Endodermal cell (in vitro differentiated cells): ENCODE data around the gene FKRP. TPM values are rescaled to one million over a fixed set of nuclear protein-coding genes. Genes with fewer than 3 reads are reported as not detected.

Experiments used
- DNase-seq: peaks from one replicate; pipeline ENCODE4 v3.0.0-alpha.2; 2017
- H3K27ac ChIP-seq: 2 replicates; pipeline ENCODE4 v1.5.1; 2013; ENCODE audit warnings: mild to moderate bottlenecking, low read depth, low read length, moderate library complexity
- H3K27me3 ChIP-seq: 2 replicates; pipeline ENCODE4 v1.6.1; 2013; ENCODE audit warnings: mild to moderate bottlenecking, low read length, moderate library complexity; ENCODE audit not compliant: insufficient read depth, control insufficient read depth, poor library complexity, severe bottlenecking
- H3K36me3 ChIP-seq: 2 replicates; pipeline ENCODE4 v1.7.0; 2013; ENCODE audit warnings: mild to moderate bottlenecking, low read length, moderate library complexity; ENCODE audit not compliant: control insufficient read depth, insufficient read depth
- H3K4me1 ChIP-seq: one replicate; pipeline ENCODE4 v1.7.0; 2013; ENCODE audit warnings: low read length; ENCODE audit not compliant: control insufficient read depth, insufficient read depth
- H3K4me3 ChIP-seq: 2 replicates; pipeline ENCODE4 v1.5.1; 2013; ENCODE audit warnings: mild to moderate bottlenecking, low read length, moderate library complexity
- H3K9ac ChIP-seq: 2 replicates; pipeline ENCODE4 v1.6.1; 2013; ENCODE audit warnings: mild to moderate bottlenecking, low read length, moderate library complexity; ENCODE audit not compliant: poor library complexity, severe bottlenecking; ENCODE audit errors: extremely low read depth
- H3K9me3 ChIP-seq: 2 replicates; pipeline ENCODE4 v1.6.1; 2013; ENCODE audit warnings: mild to moderate bottlenecking, low read length, moderate library complexity; ENCODE audit not compliant: control insufficient read depth
- H3K27ac Mint-ChIP-seq: 2 replicates; pipeline ENCODE4 v1.8.0; 2020; ENCODE audit warnings: mixed read lengths
- H3K27me3 Mint-ChIP-seq: 2 replicates; pipeline ENCODE4 v1.8.0; 2021; ENCODE audit warnings: mild to moderate bottlenecking, mixed read lengths; ENCODE audit not compliant: insufficient read depth
- H3K36me3 Mint-ChIP-seq: 2 replicates; pipeline ENCODE4 v1.8.0; 2020; ENCODE audit warnings: low read depth, mixed read lengths
- H3K4me1 Mint-ChIP-seq: 2 replicates; pipeline ENCODE4 v1.8.0; 2020; ENCODE audit warnings: mixed read lengths
- H3K4me3 Mint-ChIP-seq: 2 replicates; pipeline ENCODE4 v1.8.0; 2020; ENCODE audit warnings: mild to moderate bottlenecking, moderate library complexity, mixed read lengths
- H3K9me3 Mint-ChIP-seq: 2 replicates; pipeline ENCODE4 v1.8.0; 2020; ENCODE audit warnings: mild to moderate bottlenecking, mixed read lengths
- WGBS, 2 experiments: methylation state at CpG; one replicate each; pipeline versions ENCODE4 v1.1.5 to v1.1.7; 2013; ENCODE audit warnings: missing lambda C conversion rate in 2 of 2, mixed read lengths in 1 of 2; ENCODE audit not compliant: insufficient coverage in 1 of 2, insufficient read length in 1 of 2; 5-methylcytosine and 5-hydroxymethylcytosine counted together
- total RNA-seq, 2 donors: library from RNA; stranded (reverse); fragmentation: NEBNext Ultra II Directional in 1 of 2; extraction: Animal tissue kit (Norgen Biotek cat#: 25700) in 1 of 2; gene quantifications; 2 replicates in 1 of 2; 3 replicates in 1 of 2; pipeline ENCODE4 v1.2.1, GENCODE V29; 2021
- TF ChIP-seq, protein P1 (sequence below): fragments of 200-600 bp; sonication (generic); conservative IDR thresholded peaks from 2 replicates; pipeline ENCODE4 v1.5.0; 2021; ENCODE audit warnings: antibody characterized with exemption, mild to moderate bottlenecking

FKRP gene
- total RNA-seq, 2 donors from 2014 or later = 19.8 to 33.7 TPM

DNA sequence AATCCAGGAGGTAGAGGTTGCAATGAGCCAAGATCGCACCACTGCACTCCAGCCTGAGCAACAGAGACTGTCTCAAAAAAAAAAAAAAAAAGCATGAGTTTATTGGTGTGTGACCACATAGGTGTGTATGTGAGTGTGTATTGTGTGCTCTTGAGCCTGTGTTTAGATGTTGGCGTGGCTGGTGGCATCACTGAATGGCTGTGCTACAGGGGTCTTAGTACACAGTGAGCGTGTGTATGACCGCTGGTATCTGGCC is 40.1 kb downstream of the FKRP start:
- H3K9me3 ChIP-seq = no peaks in the 10 kb centered on the region
- Mint-ChIP-seq H3K4me1 (peaks cover 23% of the 10 kb centered on the region), H3K9me3 (no peaks in the 10 kb centered on the region), H3K4me3 (peak overlapping the region; percentile 85), H3K36me3 (peaks cover 34% of the 10 kb centered on the region), H3K27ac (peak overlapping the region; percentile 91), H3K27me3 (peaks cover 27% of the 10 kb centered on the region)
- no peak for DNase-seq
- H3K4me1 ChIP-seq = peaks cover 2% of the 10 kb centered on the region
- H3K27ac ChIP-seq = peak overlapping the region; percentile 52
- TF ChIP-seq, protein P1, sequence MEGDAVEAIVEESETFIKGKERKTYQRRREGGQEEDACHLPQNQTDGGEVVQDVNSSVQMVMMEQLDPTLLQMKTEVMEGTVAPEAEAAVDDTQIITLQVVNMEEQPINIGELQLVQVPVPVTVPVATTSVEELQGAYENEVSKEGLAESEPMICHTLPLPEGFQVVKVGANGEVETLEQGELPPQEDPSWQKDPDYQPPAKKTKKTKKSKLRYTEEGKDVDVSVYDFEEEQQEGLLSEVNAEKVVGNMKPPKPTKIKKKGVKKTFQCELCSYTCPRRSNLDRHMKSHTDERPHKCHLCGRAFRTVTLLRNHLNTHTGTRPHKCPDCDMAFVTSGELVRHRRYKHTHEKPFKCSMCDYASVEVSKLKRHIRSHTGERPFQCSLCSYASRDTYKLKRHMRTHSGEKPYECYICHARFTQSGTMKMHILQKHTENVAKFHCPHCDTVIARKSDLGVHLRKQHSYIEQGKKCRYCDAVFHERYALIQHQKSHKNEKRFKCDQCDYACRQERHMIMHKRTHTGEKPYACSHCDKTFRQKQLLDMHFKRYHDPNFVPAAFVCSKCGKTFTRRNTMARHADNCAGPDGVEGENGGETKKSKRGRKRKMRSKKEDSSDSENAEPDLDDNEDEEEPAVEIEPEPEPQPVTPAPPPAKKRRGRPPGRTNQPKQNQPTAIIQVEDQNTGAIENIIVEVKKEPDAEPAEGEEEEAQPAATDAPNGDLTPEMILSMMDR = no peak
- H3K27me3 ChIP-seq = peaks cover 8% of the 10 kb centered on the region
- H3K36me3 ChIP-seq = peaks cover 14% of the 10 kb centered on the region
- peak overlapping the region; percentile 93 for H3K4me3 ChIP-seq
- 79 to 89% methylated on average over 3 to 4 of the region's 4 CpGs for WGBS, 2 experiments
- H3K9ac ChIP-seq = no peak overlapping the region

DNA sequence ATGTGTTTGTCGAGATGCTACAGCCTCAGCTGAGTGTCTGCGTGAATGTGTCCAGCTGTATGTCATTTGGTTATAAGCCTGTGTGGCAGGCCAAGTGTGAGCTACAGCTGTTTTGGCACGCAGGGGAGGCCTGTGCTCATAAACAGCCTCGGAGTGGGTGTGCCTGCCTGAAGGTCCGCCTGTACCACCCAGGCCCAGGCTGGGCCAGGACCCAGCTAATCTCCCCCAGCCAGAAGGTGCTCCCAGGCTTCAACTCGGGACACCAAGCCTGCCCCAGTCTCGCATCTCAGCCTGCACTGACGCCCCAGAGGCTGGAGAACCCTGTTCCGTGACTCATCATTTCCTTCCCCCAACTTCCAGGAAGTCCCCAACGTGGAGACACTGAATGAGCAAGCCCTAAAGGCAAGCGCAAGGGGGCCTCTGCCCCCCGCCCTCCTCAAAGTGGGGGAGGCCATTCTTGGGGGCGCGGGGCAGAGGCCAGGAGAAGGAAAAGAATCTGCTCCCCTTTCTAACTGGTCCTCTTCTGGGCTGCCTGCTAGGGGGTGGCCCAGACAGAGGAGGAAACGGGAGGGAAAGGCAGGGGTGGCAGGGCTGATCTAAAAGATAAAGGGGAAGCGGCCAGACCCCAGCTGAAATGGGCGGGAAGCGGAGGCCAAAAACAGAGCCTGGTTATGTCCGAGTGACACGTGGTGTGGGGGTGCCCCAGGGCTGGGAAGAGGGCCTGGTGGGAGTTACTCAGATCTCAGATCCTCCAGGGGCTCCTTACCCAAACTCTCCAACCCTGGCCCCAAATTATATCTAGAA is 40.6 kb downstream of the FKRP start:
- WGBS, 2 experiments = 16 to 18% methylated on average over 12 to 20 of the region's 20 CpGs
- Mint-ChIP-seq H3K4me3 (peak overlapping the region; percentile 85), H3K4me1 (peaks cover 23% of the 10 kb centered on the region), H3K27ac (peak overlapping the region; percentile 91), H3K27me3 (peaks cover 32% of the 10 kb centered on the region), H3K9me3 (no peaks in the 10 kb centered on the region), H3K36me3 (peaks cover 32% of the 10 kb centered on the region)
- peaks cover 8% of the 10 kb centered on the region for H3K27me3 ChIP-seq
- H3K9ac ChIP-seq = peak overlapping the region; percentile 77
- peaks cover 2% of the 10 kb centered on the region for H3K4me1 ChIP-seq
- TF ChIP-seq, protein P1 = no peak
- peak overlapping the region; percentile 52 for H3K27ac ChIP-seq
- DNase-seq = peak; percentile 78
- H3K9me3 ChIP-seq = no peaks in the 10 kb centered on the region
- H3K36me3 ChIP-seq = peaks cover 14% of the 10 kb centered on the region
- H3K4me3 ChIP-seq = peak overlapping the region; percentile 93

DNA sequence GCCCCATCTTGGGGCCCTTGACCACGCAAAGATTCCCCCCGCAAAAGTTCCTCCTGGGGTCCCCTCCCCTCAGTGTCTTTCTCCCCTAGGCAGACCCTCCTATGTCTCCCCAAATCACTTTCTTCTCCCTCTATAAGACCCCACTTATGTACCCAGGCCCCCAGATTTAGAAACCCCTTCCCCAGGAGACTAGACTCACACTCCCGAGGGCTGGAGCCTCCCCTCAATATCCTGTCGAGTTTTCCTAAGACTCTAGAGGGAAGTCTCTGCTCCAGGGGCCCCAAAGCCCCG is 41.1 kb downstream of the FKRP start:
- H3K9me3 ChIP-seq = no peaks in the 10 kb centered on the region
- Mint-ChIP-seq H3K4me1 (peaks cover 23% of the 10 kb centered on the region), H3K27me3 (peaks cover 36% of the 10 kb centered on the region), H3K9me3 (no peaks in the 10 kb centered on the region), H3K4me3 (peak overlapping the region; percentile 85), H3K36me3 (peaks cover 27% of the 10 kb centered on the region), H3K27ac (peak overlapping the region; percentile 91)
- peak overlapping the region; percentile 47 for H3K27ac ChIP-seq
- peak overlapping the region; percentile 77 for H3K9ac ChIP-seq
- 0 to 1% methylated on average over 4 to 5 of the region's 5 CpGs for WGBS, 2 experiments
- peaks cover 2% of the 10 kb centered on the region for H3K4me1 ChIP-seq
- peak overlapping the region; percentile 93 for H3K4me3 ChIP-seq
- H3K27me3 ChIP-seq = peaks cover 10% of the 10 kb centered on the region
- no peak for DNase-seq
- TF ChIP-seq, protein P1 = no peak
- H3K36me3 ChIP-seq = peaks cover 9% of the 10 kb centered on the region
